HepG2 (cell line): ENCODE measurements around the gene CDHR5. TPM values are rescaled to one million over a fixed set of nuclear protein-coding genes. Genes with fewer than 3 reads are reported as not detected.

Experiments used
- ATAC-seq: fragments of 200-7000 bp; cut with Tn5 transposase; 3 replicates; pipeline ENCODE4 v1.9.1; 2020; ENCODE audit warnings: mild to moderate bottlenecking, moderate library complexity
- BruUV-seq: library from RNA; stranded (reverse); fragments of 400-500 nt; replicated peaks from 2 replicates; lab custom pipeline; 2021; lab: Mats Ljungman, UMichigan
- CTCF ChIA-PET: fragments of 300-600 bp; formaldehyde crosslinking; extraction: SDS; loops from one replicate; lab custom pipeline; 2021; ENCODE audit warnings: low total read pairs, inconsistent platforms, low intra/inter-chr PET ratio; lab: Yijun Ruan, JAX
- POLR2A ChIA-PET: fragments of 350-600 bp; sonication (Branson Sonifier 250); formaldehyde crosslinking; loops from one replicate; lab custom pipeline; 2020; ENCODE audit warnings: antibody characterized with exemption, inconsistent platforms; lab: Yijun Ruan, JAX
- DNase-seq: peaks from one replicate; pipeline ENCODE4 v3.0.0-alpha.2; 2015; ENCODE audit warnings: low spot score
- FAIRE-seq: peaks from 3 replicates; lab custom pipeline; 2011; peaks lifted over from hg19 to GRCh38; lab: Jason Lieb, UNC
- H2AFZ ChIP-seq: one replicate; pipeline ENCODE4 v1.6.1; 2011; ENCODE audit warnings: low read length, inconsistent platforms
- H3K27ac ChIP-seq: fragments of 300-600 bp; 3 replicates; pipeline ENCODE4 v1.8.0; 2011; ENCODE audit warnings: mixed run types, mild to moderate bottlenecking, mixed read lengths, low read length, inconsistent platforms; ENCODE audit not compliant: insufficient read depth; ENCODE audit errors: extremely low read length
- H3K27me3 ChIP-seq, 2 experiments: fragments of 200-600 bp in 1 of 2; 2 replicates in 1 of 2; 3 replicates in 1 of 2; pipeline versions ENCODE4 v1.6.0 to v1.8.0; 2011; ENCODE audit warnings: low read length in 2 of 2, mild to moderate bottlenecking in 2 of 2, moderate library complexity in 2 of 2, inconsistent platforms in 1 of 2; ENCODE audit not compliant: insufficient read depth in 2 of 2, control insufficient read depth in 1 of 2
- H3K36me3 ChIP-seq, 2 experiments: fragments of 200-600 bp in 1 of 2; replicated peaks in 1 of 2; 2 replicates in 1 of 2; 3 replicates in 1 of 2; pipeline versions ENCODE4 v1.5.1 to v1.8.0; 2011; ENCODE audit warnings: low read length in 2 of 2, inconsistent platforms in 1 of 2; ENCODE audit not compliant: insufficient read depth in 2 of 2, control insufficient read depth in 1 of 2
- H3K4me1 ChIP-seq: 2 replicates; pipeline ENCODE4 v1.5.1; 2012; ENCODE audit warnings: low read length, inconsistent platforms; ENCODE audit not compliant: insufficient read depth
- H3K4me2 ChIP-seq: 2 replicates; pipeline ENCODE4 v1.6.0; 2011; ENCODE audit warnings: low read depth, low read length, inconsistent platforms
- H3K4me3 ChIP-seq, 3 experiments: fragments of 200-600 bp in 1 of 3; sonication (generic), shearing (Covaris generic) in 1 of 3; replicated peaks in 1 of 3; 2 replicates each; pipeline ENCODE4 v1.5.1; 2011 to 2016; ENCODE audit warnings: low read length in 3 of 3, inconsistent platforms in 2 of 3, low read depth in 2 of 3, mild to moderate bottlenecking in 2 of 3, control low read depth in 1 of 3, mixed read lengths in 1 of 3; ENCODE audit not compliant: insufficient read depth in 1 of 3
- H3K79me2 ChIP-seq: one replicate; pipeline ENCODE4 v1.6.1; 2011; ENCODE audit warnings: low read length, inconsistent platforms; ENCODE audit not compliant: insufficient read depth
- H3K9ac ChIP-seq: 2 replicates; pipeline ENCODE4 v1.6.0; 2011; ENCODE audit warnings: mild to moderate bottlenecking, low read depth, low read length, inconsistent platforms; ENCODE audit not compliant: insufficient read depth
- H3K9me3 ChIP-seq: 2 replicates; pipeline ENCODE4 v1.5.1; 2012; ENCODE audit warnings: mild to moderate bottlenecking, low read length
- H4K20me1 ChIP-seq: 2 replicates; pipeline ENCODE4 v1.6.0; 2011; ENCODE audit warnings: inconsistent platforms, mild to moderate bottlenecking, low read length, moderate library complexity; ENCODE audit not compliant: insufficient read depth
- EHMT2 ChIP-seq: fragments of 200-600 bp; sonication (generic); IDR thresholded peaks from 2 replicates; pipeline ENCODE4 v1.7.0; 2017; ENCODE audit warnings: antibody characterized with exemption, low read depth, low read length, borderline replicate concordance
- MAFG ChIP-seq: sonication (generic); formaldehyde crosslinking; IDR thresholded peaks from 2 replicates; pipeline ENCODE4 v1.5.1; 2020; ENCODE audit warnings: mild to moderate bottlenecking, missing genetic modification reagents
- MZF1 ChIP-seq: sonication (generic); formaldehyde crosslinking; IDR thresholded peaks from 2 replicates; pipeline ENCODE4 v1.8.1; 2023; ENCODE audit warnings: mild to moderate bottlenecking, missing genetic modification reagents, borderline replicate concordance
- NCOA2 ChIP-seq: sonication (generic); formaldehyde crosslinking; IDR thresholded peaks from 2 replicates; pipeline ENCODE4 v1.8.0; 2022; ENCODE audit warnings: inconsistent platforms
- NFAT5 ChIP-seq: sonication (generic); formaldehyde crosslinking; IDR thresholded peaks from 2 replicates; pipeline ENCODE4 v1.4.0; 2020; ENCODE audit warnings: missing genetic modification reagents
- NONO ChIP-seq, 2 experiments: fragments of 450-650 bp in 1 of 2; sonication (generic) in 1 of 2; formaldehyde crosslinking in 1 of 2; IDR thresholded peaks in 1 of 2; conservative IDR thresholded peaks in 1 of 2; 2 replicates each; pipeline versions ENCODE4 v1.6.1 to v1.8.0; 2017 to 2022; ENCODE audit warnings: mild to moderate bottlenecking in 1 of 2, missing genetic modification reagents in 1 of 2, moderate library complexity in 1 of 2
- NR2F2 ChIP-seq: IDR thresholded peaks from 2 replicates; pipeline ENCODE4 v1.6.1; 2012; ENCODE audit warnings: low read depth, inconsistent platforms, borderline replicate concordance
- PHF21A ChIP-seq: sonication (generic); formaldehyde crosslinking; IDR thresholded peaks from 2 replicates; pipeline ENCODE4 v1.5.0; 2020; ENCODE audit warnings: mild to moderate bottlenecking, missing genetic modification reagents
- RARA ChIP-seq: IDR thresholded peaks from 2 replicates; pipeline ENCODE4 v1.6.1; 2016; ENCODE audit warnings: missing genetic modification reagents, missing compliant biosample characterization
- REPIN1 ChIP-seq: sonication (generic); formaldehyde crosslinking; IDR thresholded peaks from 2 replicates; pipeline ENCODE4 v1.8.0; 2022; ENCODE audit warnings: missing genetic modification reagents, low read depth, mild to moderate bottlenecking, borderline replicate concordance
- SNAI1 ChIP-seq: sonication (generic); formaldehyde crosslinking; IDR thresholded peaks from 2 replicates; pipeline ENCODE4 v1.5.0; 2020; ENCODE audit warnings: mild to moderate bottlenecking, missing genetic modification reagents, borderline replicate concordance
- ZFYVE20 ChIP-seq: sonication (generic); formaldehyde crosslinking; IDR thresholded peaks from 2 replicates; pipeline ENCODE4 v1.8.0; 2023; ENCODE audit warnings: low read depth, mild to moderate bottlenecking, moderate library complexity, missing genetic modification reagents, borderline replicate concordance
- WGBS: methylation state at CpG from one replicate; pipeline ENCODE4 v1.1.6; 2017; ENCODE audit warnings: low lambda C conversion rate; 5-methylcytosine and 5-hydroxymethylcytosine counted together
- in situ Hi-C: cut with HindIII; loops from 2 replicates; pipeline ENCODE4 v1.10.0; 2017; ENCODE audit warnings: low pct_unique_long_range_greater_than_20kb; ENCODE audit not compliant: extremely low pct_ligation_motif_present
- intact Hi-C: fragments of 100-400 bp; cut with micrococcal nuclease; formaldehyde crosslinking; loops from one replicate; pipeline ENCODE4 v1.10.0; 2022; ENCODE audit not compliant: unreplicated experiment
- polyA plus RNA-seq, 8 experiments: library from polyadenylated mRNA; depleted of rRNA in 3 of 8; stranded (reverse) in 7 of 8; unstranded in 1 of 8; fragments of >200 nt; fragmentation: Illumina TruSeq in 4 of 8; extraction: Trizol in 4 of 8; gene quantifications; 2 replicates each; pipeline versions ENCODE4 v1.2.1 to v1.2.3, GENCODE V29; 2011 to 2016; ENCODE audit warnings: low read depth in 4 of 8, missing spikeins in 1 of 8, mixed read lengths in 1 of 8; ENCODE audit not compliant: insufficient read depth in 1 of 8
- total RNA-seq, 5 experiments: library from RNA; depleted of rRNA; stranded (reverse); fragments of >200 nt; fragmentation: Illumina TruSeq; extraction: Trizol; gene quantifications; 2 replicates each; pipeline ENCODE4 v1.2.3, GENCODE V29; 2016; ENCODE audit warnings: low read depth in 1 of 5
- TF ChIP-seq, protein P1 (sequence below): sonication (generic); formaldehyde crosslinking; IDR thresholded peaks from 2 replicates; pipeline ENCODE4 v1.5.1; 2020; ENCODE audit warnings: mild to moderate bottlenecking, missing genetic modification reagents, moderate library complexity

The CDHR5 gene
- total and polyA plus RNA-seq, 2 of the 13 experiments (the other 11 are each of a cell fraction or from before 2014, with no cell fraction given): 0.46 to 0.71 TPM

- Histone ChIP-seq H3K79me2 (peaks cover 11% of the 10 kb centered on the region), H4K20me1 (peaks cover 10% of the 10 kb centered on the region; the same call in 1 of the 2 replicates), H3K4me3 (no peak overlapping the region; a peak in 1 of 6 replicates), H3K27me3 (no peaks in the 10 kb centered on the region; a peak in 2 of 5 replicates), H3K36me3 (no peaks in the 10 kb centered on the region), H3K9ac (no peak overlapping the region), H2AFZ (no peak overlapping the region), H3K9me3 (no peaks in the 10 kb centered on the region), H3K27ac (no peak overlapping the region), H3K4me1 (peaks cover 54% of the 10 kb centered on the region), H3K4me2 (peak overlapping the region; percentile 18; the same call in 1 of the 2 replicates)
- FAIRE-seq (no peak), DNase-seq (no peak), ATAC-seq (no peak)
- intact Hi-C loops (no loop called here), in situ Hi-C loops (no loop called here)
- TF ChIP-seq NR2F2 (no peak), RARA (CRISPR knock-in tag) (no peak), NFAT5 (CRISPR knock-in tag) (no peak), NCOA2 (CRISPR knock-in tag) (no peak), MZF1 (no peak), NONO (IDR thresholded peaks at IDR 0.05) (no peak), NONO (CRISPR knock-in tag; conservative IDR thresholded peaks at IDR 0.05) (no peak), SNAI1 (CRISPR knock-in tag) (no peak), MAFG (no peak), REPIN1 (no peak), ZFYVE20 (CRISPR knock-in tag) (no peak), EHMT2 (no peak), PHF21A (no peak)
- TF ChIP-seq, protein P1, sequence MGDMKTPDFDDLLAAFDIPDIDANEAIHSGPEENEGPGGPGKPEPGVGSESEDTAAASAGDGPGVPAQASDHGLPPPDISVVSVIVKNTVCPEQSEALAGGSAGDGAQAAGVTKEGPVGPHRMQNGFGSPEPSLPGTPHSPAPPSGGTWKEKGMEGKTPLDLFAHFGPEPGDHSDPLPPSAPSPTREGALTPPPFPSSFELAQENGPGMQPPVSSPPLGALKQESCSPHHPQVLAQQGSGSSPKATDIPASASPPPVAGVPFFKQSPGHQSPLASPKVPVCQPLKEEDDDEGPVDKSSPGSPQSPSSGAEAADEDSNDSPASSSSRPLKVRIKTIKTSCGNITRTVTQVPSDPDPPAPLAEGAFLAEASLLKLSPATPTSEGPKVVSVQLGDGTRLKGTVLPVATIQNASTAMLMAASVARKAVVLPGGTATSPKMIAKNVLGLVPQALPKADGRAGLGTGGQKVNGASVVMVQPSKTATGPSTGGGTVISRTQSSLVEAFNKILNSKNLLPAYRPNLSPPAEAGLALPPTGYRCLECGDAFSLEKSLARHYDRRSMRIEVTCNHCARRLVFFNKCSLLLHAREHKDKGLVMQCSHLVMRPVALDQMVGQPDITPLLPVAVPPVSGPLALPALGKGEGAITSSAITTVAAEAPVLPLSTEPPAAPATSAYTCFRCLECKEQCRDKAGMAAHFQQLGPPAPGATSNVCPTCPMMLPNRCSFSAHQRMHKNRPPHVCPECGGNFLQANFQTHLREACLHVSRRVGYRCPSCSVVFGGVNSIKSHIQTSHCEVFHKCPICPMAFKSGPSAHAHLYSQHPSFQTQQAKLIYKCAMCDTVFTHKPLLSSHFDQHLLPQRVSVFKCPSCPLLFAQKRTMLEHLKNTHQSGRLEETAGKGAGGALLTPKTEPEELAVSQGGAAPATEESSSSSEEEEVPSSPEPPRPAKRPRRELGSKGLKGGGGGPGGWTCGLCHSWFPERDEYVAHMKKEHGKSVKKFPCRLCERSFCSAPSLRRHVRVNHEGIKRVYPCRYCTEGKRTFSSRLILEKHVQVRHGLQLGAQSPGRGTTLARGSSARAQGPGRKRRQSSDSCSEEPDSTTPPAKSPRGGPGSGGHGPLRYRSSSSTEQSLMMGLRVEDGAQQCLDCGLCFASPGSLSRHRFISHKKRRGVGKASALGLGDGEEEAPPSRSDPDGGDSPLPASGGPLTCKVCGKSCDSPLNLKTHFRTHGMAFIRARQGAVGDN: no peak
- WGBS: 42% methylated on average over 5 of the region's 8 CpGs
- BruUV-seq: no TSS peak
- ChIA-PET CTCF (no interaction called here), POLR2A (interaction anchor here (1.4 kb wide), 1 partner anchor 10 kb away, joined by 4 read pairs; no protein-coding TSS in a partner anchor)
Measured at GRCh38 chr11:571802-572185, 53.0 kb downstream of the CDHR5 start.
